HG02642 (cell line): ENCODE data around the gene SUCLG1.
"Not testable (repeated sequence)": the region's sequence is repeated elsewhere in the genome, so short reads cannot be mapped to it uniquely, and the experiment has no call there.

Experiments
- ATAC-seq: cut with Tn5 transposase; IDR thresholded peaks from one replicate; pipeline ENCODE4 v1.9.1; 2021; ENCODE audit warnings: mild to moderate bottlenecking; ENCODE audit not compliant: unreplicated experiment, poor library complexity

The SUCLG1 gene

GRCh38 chr2:84427235-84428138 lies 31.6 kb downstream of the SUCLG1 start:
- ATAC-seq = peak; percentile 61

GRCh38 chr2:84425310-84425709 lies 33.8 kb downstream of the SUCLG1 start:
- no peak for ATAC-seq

GRCh38 chr2:84424152-84424551 lies 34.9 kb downstream of the SUCLG1 start:
- ATAC-seq = no peak

GRCh38 chr2:84421791-84422190 lies 37.3 kb downstream of the SUCLG1 start:
- no peak for ATAC-seq

DNA sequence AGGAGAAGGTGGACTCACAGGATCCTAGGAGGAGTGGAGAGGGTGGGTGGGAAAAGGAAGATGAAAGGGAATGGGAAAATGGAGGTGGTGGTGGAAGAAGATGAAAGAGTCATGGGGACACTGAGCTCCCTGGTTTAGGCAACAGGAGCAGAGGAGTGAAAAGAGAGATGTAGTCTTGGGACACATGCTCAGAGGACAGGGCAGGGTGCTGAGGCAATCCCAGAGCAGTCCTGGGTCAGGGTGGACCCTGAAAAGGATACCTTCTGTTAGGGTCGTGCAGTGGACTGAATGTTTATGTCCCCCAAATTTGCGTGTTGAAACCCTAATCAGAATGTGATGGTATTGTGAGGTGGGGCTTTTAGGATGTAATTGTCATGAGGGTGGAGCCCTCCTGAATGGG lies 37.9 kb downstream of the SUCLG1 start:
- ATAC-seq = no peak

DNA sequence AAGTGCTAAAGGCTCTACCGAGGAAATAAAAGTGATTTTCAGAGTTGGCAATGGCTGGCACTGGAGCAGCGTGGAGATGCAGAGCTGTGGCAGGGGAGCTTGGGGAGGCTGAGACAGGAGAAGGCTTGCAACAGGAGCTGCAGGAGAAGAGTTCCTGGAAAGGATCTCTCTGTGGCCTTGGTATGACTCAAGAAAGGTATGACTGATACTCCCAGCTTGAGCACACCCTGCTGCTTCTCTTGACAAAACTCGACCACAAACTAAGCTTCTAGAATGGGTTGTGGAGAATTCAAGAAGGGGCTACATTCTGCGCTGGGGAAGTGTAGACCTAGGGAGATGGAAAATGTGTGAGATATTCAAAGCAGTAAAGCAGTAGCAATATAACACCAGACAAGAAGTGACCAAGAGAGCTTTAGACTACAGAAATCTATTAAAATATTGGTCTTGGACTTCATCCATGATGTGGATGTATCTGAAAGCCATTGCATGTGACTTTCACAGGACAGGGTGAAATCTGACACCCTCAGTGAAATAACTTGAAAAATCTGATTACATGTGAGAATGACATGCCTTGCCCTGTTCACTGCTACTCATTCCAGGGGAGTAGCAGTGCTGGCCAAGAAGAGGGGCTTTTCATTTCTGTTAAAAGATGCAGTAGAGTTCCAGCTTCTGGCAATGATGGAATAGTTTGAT lies 41.5 kb downstream of the SUCLG1 start:
- ATAC-seq = no peak

DNA sequence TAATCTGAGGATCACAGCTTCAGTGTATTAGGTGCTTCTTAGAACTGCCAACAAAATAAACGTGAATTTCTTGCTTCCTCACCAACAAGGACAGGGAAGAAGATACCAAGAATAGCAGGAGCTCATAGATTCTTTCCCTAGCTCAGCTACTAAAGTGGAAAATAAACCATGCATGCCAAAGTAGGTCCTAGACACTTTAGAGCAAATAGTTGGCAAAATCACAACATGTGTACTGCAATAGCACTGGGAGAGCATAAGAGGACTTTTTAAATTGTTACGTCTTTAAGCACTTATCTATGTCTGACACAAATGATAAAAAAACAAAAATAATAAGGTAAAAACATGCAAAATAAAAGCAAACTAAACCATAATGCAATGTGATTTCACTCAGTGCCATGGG lies 49.5 kb downstream of the SUCLG1 start:
- ATAC-seq = no peak

GRCh38 chr2:84402111-84402510 lies 57.0 kb downstream of the SUCLG1 start:
- ATAC-seq = not testable (repeated sequence)

DNA sequence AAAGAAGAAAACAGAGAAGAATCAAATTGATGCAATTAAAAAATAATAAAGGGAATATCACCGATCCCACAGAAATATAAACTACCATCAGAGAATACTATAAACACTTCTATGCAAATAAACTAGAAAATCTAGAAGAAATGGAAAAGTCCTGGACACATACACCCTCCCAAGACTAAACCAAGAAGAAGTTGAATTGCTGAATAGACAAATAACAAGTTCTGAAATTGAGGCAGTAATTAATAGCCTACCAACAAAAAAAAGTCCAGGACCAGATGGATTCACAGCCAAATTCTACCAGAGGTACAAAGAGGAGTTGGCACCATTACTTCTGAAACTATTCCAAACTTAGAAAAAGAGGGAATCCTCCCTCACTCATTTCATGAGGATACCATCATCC lies 59.2 kb downstream of the SUCLG1 start:
- not testable (repeated sequence) for ATAC-seq

DNA sequence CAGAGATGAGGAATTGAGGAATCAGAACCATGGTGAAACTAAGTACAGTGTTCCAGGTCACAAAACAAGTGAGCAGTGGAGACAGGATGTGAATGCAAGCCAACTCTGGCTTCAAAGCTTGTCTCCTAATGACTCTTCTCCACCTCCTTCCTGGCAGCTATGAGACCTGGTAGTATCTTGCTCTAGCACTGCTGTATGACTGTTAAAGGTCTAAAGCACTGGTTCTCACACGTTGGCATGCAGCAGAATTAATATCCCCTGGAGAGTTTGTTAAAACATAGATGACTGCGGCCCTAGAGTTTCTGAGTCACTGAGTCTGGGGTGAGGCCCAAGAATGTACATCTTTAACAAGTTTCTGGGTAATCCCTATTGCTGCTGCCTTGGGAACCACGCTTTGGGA lies 63.3 kb downstream of the SUCLG1 start:
- no peak for ATAC-seq

DNA sequence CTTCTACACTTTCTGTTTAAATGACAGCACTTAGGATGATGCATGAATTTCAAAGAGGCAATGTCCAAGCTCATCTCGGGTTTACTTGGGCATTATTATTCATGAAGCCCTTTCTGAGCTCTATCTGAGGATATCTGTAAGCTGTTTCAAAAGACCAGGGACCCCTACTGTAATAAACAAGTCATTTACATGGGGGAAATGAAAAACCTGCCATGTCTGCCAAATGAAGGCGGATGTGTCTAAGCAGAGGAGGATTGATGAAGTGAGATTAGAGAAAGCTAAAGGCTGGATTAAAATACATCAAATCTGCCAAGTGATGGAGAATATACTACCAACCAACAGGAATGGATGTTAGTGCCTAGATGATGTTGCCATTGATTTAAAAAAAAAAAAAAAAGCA lies 64.5 kb downstream of the SUCLG1 start:
- ATAC-seq = no peak

GRCh38 chr2:84393829-84394228 lies 65.3 kb downstream of the SUCLG1 start:
- ATAC-seq = no peak

GRCh38 chr2:84389794-84390193 lies 69.3 kb downstream of the SUCLG1 start:
- ATAC-seq = no peak

- no peak for ATAC-seq
Measured at GRCh38 chr2:84388921-84389490, 70.1 kb downstream of the SUCLG1 start.

DNA sequence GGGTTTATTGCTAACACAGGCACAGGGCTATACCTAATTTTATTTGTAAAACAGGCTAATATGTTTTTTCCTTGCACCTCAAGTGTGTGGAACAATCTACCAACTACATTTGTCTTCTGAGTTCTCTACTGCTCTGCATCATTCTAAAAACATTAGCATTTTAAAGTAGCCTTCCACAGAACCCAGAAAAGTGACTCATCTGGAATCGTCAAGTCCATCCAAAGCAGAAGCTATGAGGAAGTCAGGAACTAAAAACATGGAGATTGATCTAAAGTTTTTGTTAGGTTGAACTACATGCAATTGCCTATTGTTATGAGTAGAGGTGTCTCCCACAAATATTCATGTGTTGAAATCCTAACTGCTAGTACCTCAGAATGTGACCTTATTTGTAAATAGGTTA lies 70.9 kb downstream of the SUCLG1 start:
- no peak for ATAC-seq

GRCh38 chr2:84386336-84387040 lies 72.6 kb downstream of the SUCLG1 start:
- no peak for ATAC-seq

- ATAC-seq = no peak
Measured at GRCh38 chr2:84383271-84383670, 75.8 kb downstream of the SUCLG1 start.

DNA sequence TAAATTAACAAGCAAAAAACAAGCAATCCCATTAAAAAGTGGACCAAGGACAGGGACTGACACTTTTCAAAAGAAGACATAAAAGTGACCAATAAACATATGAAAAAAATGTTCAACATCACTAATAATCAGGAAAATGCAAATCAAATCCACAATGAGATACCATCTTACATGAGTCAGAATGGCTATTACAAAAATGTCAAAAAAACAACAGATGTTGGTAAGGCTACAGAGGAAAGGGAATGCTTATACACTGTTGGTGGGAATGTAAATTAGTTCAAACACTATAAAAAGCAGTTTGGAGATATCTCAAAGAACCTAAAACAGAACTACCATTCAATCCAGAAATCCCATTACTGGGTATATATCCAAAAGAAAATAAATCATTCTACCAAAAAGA lies 78.2 kb downstream of the SUCLG1 start:
- ATAC-seq = no peak

DNA sequence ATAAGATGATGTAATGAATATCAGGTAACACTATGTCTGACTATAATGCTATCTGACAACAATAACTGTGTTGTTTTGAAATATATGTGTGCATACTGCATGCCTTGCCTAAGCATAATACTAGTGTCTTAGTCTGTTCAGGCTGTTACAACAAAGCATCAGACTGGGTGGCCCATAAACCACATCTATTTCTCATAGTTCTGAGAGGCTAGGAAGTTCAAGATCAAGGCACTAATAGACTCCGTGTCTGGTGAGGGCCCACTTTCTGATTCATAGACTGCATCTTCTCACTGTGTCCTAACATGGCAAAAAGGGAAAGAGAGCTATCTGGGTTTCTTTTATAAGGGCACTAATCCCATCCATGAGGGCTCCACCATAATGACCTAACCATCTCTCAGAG lies 80.1 kb downstream of the SUCLG1 start:
- no peak for ATAC-seq

- ATAC-seq = no peak
Measured at GRCh38 chr2:84375020-84375419, 84.1 kb downstream of the SUCLG1 start.

- ATAC-seq = no peak
Measured at GRCh38 chr2:84373866-84374265, 85.2 kb downstream of the SUCLG1 start.
